B cell (primary cell): Measurements from ENCODE around the gene SLC9A9. TPM values are rescaled to one million over a fixed set of nuclear protein-coding genes. Genes with fewer than 3 reads are reported as not detected.

Experiments
- ATAC-seq: fragments of 200-7000 bp; cut with Tn5 transposase; one replicate; pipeline ENCODE4 v1.10.0; 2021; ENCODE audit warnings: low read depth, mild to moderate bottlenecking, moderate number of reproducible peaks, moderate library complexity
- CTCF ChIA-PET: fragments of 350-600 bp; sonication (Branson Sonifier 250); formaldehyde crosslinking; loops from one replicate; lab custom pipeline; 2021; ENCODE audit warnings: antibody characterized with exemption, inconsistent platforms; lab: Charles Lee
- POLR2A ChIA-PET: fragments of 350-600 bp; sonication (Branson Sonifier 250); formaldehyde crosslinking; loops from one replicate; lab custom pipeline; 2021; ENCODE audit warnings: antibody characterized with exemption; lab: Charles Lee
- DNase-seq: peaks from one replicate; pipeline ENCODE4 v3.0.0; 2013
- H2AFZ ChIP-seq: 2 replicates; pipeline ENCODE4 v1.6.1; 2012; ENCODE audit warnings: mild to moderate bottlenecking, low read depth, low read length; ENCODE audit not compliant: insufficient read depth, poor library complexity, severe bottlenecking
- H3K27ac ChIP-seq, 2 donors: 1 replicate in 1 of 2; 2 replicates in 1 of 2; pipeline ENCODE4 v1.5.1; 2012 to 2013; ENCODE audit warnings: low read length in 2 of 2, mild to moderate bottlenecking in 2 of 2, moderate library complexity in 1 of 2
- H3K27me3 ChIP-seq, 4 experiments: fragments of 200-600 bp in 1 of 4; sonication (generic) in 1 of 4; replicated peaks in 1 of 4; 1 replicate in 2 of 4; 2 replicates in 2 of 4; pipeline versions ENCODE4 v1.6.1 to v1.7.0; 2013 to 2016; ENCODE audit warnings: low read length in 3 of 4, mild to moderate bottlenecking in 2 of 4, mixed read lengths in 1 of 4, moderate library complexity in 1 of 4; ENCODE audit not compliant: insufficient read depth in 4 of 4, control insufficient read depth in 3 of 4; ENCODE audit errors: control extremely low read depth in 1 of 4
- H3K36me3 ChIP-seq, 2 experiments: replicated peaks in 1 of 2; 1 replicate in 1 of 2; 2 replicates in 1 of 2; pipeline versions ENCODE4 v1.6.1 to v1.7.1; 2013; ENCODE audit warnings: low read length in 1 of 2; ENCODE audit not compliant: insufficient read depth in 2 of 2, control insufficient read depth in 1 of 2; ENCODE audit errors: control extremely low read depth in 1 of 2, extremely low read depth in 1 of 2
- H3K4me1 ChIP-seq, 2 donors: fragments of 200-600 bp in 1 of 2; sonication (generic) in 1 of 2; 1 replicate in 1 of 2; 2 replicates in 1 of 2; pipeline versions ENCODE4 v1.5.1 to v1.6.1; 2013 to 2017; ENCODE audit warnings: low read length in 2 of 2; ENCODE audit not compliant: control insufficient read depth in 2 of 2, insufficient read depth in 2 of 2
- H3K4me2 ChIP-seq: replicated peaks from 2 replicates; pipeline ENCODE3; 2012; ENCODE audit warnings: mild to moderate bottlenecking, low read depth, low read length; ENCODE audit not compliant: poor library complexity, severe bottlenecking
- H3K4me3 ChIP-seq, 5 experiments: fragments of 200-600 bp in 1 of 5; sonication (generic) in 1 of 5; 1 replicate in 3 of 5; 2 replicates in 2 of 5; pipeline versions ENCODE4 v1.5.1 to v1.7.0; 2011 to 2016; ENCODE audit warnings: low read length in 4 of 5, mild to moderate bottlenecking in 4 of 5, low read depth in 2 of 5, control low read depth in 1 of 5, moderate library complexity in 1 of 5; ENCODE audit not compliant: insufficient read depth in 1 of 5; ENCODE audit errors: control extremely low read depth in 1 of 5, extremely low read depth in 1 of 5
- H3K79me2 ChIP-seq: fragments of 200-600 bp; sonication (generic); one replicate; pipeline ENCODE4 v1.6.0; 2016; ENCODE audit warnings: low read length; ENCODE audit not compliant: control insufficient read depth, insufficient read depth
- H3K9ac ChIP-seq: fragments of 200-600 bp; sonication (generic); 2 replicates; pipeline ENCODE4 v1.6.1; 2017; ENCODE audit warnings: mild to moderate bottlenecking, low read length, moderate library complexity
- H3K9me3 ChIP-seq, 3 donors: one replicate each; pipeline versions ENCODE4 v1.6.1 to v1.7.1; 2013; ENCODE audit warnings: low read length in 2 of 3; ENCODE audit not compliant: control insufficient read depth in 2 of 3, insufficient read depth in 1 of 3; ENCODE audit errors: control extremely low read depth in 1 of 3
- H4K20me1 ChIP-seq: 2 replicates; pipeline ENCODE4 v1.6.0; 2012; ENCODE audit warnings: mild to moderate bottlenecking, low read length; ENCODE audit not compliant: insufficient read depth, control insufficient read depth, poor library complexity, severe bottlenecking
- H3K27ac Mint-ChIP-seq: one replicate; pipeline ENCODE4 v1.8.0; 2021; ENCODE audit warnings: mixed read lengths
- H3K27me3 Mint-ChIP-seq: one replicate; pipeline ENCODE4 v1.8.0; 2021; ENCODE audit warnings: mixed read lengths
- H3K4me1 Mint-ChIP-seq: one replicate; pipeline ENCODE4 v1.8.0; 2021; ENCODE audit warnings: mixed read lengths
- H3K4me3 Mint-ChIP-seq: one replicate; pipeline ENCODE4 v1.8.0; 2021; ENCODE audit warnings: mixed read lengths
- H3K9me3 Mint-ChIP-seq: one replicate; pipeline ENCODE4 v1.8.0; 2022; ENCODE audit warnings: mixed read lengths; ENCODE audit not compliant: insufficient read depth
- CTCF ChIP-seq: fragments of 200-600 bp; IDR thresholded peaks from one replicate; pipeline ENCODE4 v1.8.0; 2022; ENCODE audit warnings: antibody characterized with exemption, mild to moderate bottlenecking
- EZH2 ChIP-seq: IDR thresholded peaks from 2 replicates; pipeline ENCODE4 v1.6.1; 2012; ENCODE audit warnings: borderline replicate concordance, low read depth, mild to moderate bottlenecking, moderate library complexity, low read length; ENCODE audit not compliant: insufficient read depth, poor library complexity, severe bottlenecking
- WGBS: methylation state at CpG from one replicate; pipeline ENCODE4 v1.1.5; 2013; ENCODE audit warnings: missing lambda C conversion rate; ENCODE audit not compliant: insufficient coverage; 5-methylcytosine and 5-hydroxymethylcytosine counted together
- intact Hi-C: fragments of 100-400 bp; cut with micrococcal nuclease; formaldehyde crosslinking; loops from one replicate; pipeline ENCODE4 v1.10.0; 2022
- polyA plus RNA-seq: library from polyadenylated mRNA; depleted of rRNA; stranded (reverse); fragments of >200 nt; gene quantifications from 2 replicates; pipeline ENCODE4 v1.2.3, GENCODE V29; 2012
- total RNA-seq, 2 donors: library from RNA; stranded (reverse); fragments of 120-200 nt in 1 of 2; gene quantifications; 1 replicate in 1 of 2; 2 replicates in 1 of 2; pipeline versions ENCODE4 v1.2.3 to v1.2.4, GENCODE V29; 2013 to 2022

Gene SLC9A9
- total and polyA plus RNA-seq, 2 donors (not counting 1 experiment from before 2014, with no cell fraction given): 7.7 to 17.3 TPM

- H3K79me2 ChIP-seq: no peaks in the 10 kb centered on the region
- H3K4me1 ChIP-seq: no peaks in the 10 kb centered on the region
- no peaks in the 10 kb centered on the region for H3K27me3 Mint-ChIP-seq
- WGBS: no CpG with 5 or more reads among the region's 5 CpGs
- intact Hi-C loops: no loop called here
- peaks cover 8% of the 10 kb centered on the region for H3K4me1 Mint-ChIP-seq
- H3K9me3 Mint-ChIP-seq: no peaks in the 10 kb centered on the region
- no peak overlapping the region for H3K4me3 ChIP-seq
- no peak for DNase-seq
- ATAC-seq: no peak
- H3K4me2 ChIP-seq: no peak overlapping the region
- H3K9ac ChIP-seq: no peak overlapping the region
- CTCF ChIA-PET: no interaction called here
- peaks cover 1 to 5% of the 10 kb centered on the region in 2 experiments for H3K36me3 ChIP-seq
- H4K20me1 ChIP-seq: no peaks in the 10 kb centered on the region
- no peaks in the 10 kb centered on the region for H3K27me3 ChIP-seq
- no peak overlapping the region for H3K4me3 Mint-ChIP-seq
- H2AFZ ChIP-seq: no peak overlapping the region
- H3K9me3 ChIP-seq: no peaks in the 10 kb centered on the region
- no peak overlapping the region for H3K27ac Mint-ChIP-seq
- POLR2A ChIA-PET: no interaction called here
- TF ChIP-seq CTCF (no peak), EZH2 (no peak)
- H3K27ac ChIP-seq: no peak overlapping the region
Observed at GRCh38 chr3:143576568-143577270, 271.5 kb downstream of the SLC9A9 start.

- Mint-ChIP-seq H3K27ac (no peak overlapping the region), H3K4me1 (peaks cover 6% of the 10 kb centered on the region), H3K9me3 (no peaks in the 10 kb centered on the region), H3K4me3 (no peak overlapping the region), H3K27me3 (no peaks in the 10 kb centered on the region)
- CTCF ChIA-PET: no interaction called here
- H3K27me3 ChIP-seq: no peaks in the 10 kb centered on the region
- intact Hi-C loops: no loop called here
- WGBS: no CpG with 5 or more reads among the region's 1 CpG
- no peaks in the 10 kb centered on the region for H3K79me2 ChIP-seq
- H2AFZ ChIP-seq: no peak overlapping the region
- H4K20me1 ChIP-seq: no peaks in the 10 kb centered on the region
- no peaks in the 10 kb centered on the region for H3K4me1 ChIP-seq
- DNase-seq (no peak), ATAC-seq (no peak)
- no peak overlapping the region for H3K4me3 ChIP-seq
- no peak overlapping the region for H3K4me2 ChIP-seq
- no peak overlapping the region for H3K27ac ChIP-seq
- POLR2A ChIA-PET: no interaction called here
- peaks cover 1 to 5% of the 10 kb centered on the region in 2 experiments for H3K36me3 ChIP-seq
- H3K9me3 ChIP-seq: no peaks in the 10 kb centered on the region
- no peak for TF ChIP-seq EZH2
- no peak overlapping the region for H3K9ac ChIP-seq
Observed at GRCh38 chr3:143574933-143575332, 273.3 kb downstream of the SLC9A9 start.
